Sigmoid colon (tissue), 7 donors: ENCODE measurements around the gene STAG3. TPM values are rescaled to one million over a fixed set of nuclear protein-coding genes. Genes with fewer than 3 reads are reported as not detected.
"Not testable (repeated sequence)": the region's sequence is repeated elsewhere in the genome, so short reads cannot be mapped to it uniquely, and the experiment has no call there.

ENCODE experiments used
- DNase-seq: peaks from one replicate; pipeline ENCODE4 v3.0.0-alpha.2; 2019
- H3K27ac ChIP-seq, 4 donors: fragments of 200-600 bp; sonication (generic); one replicate each; pipeline ENCODE4 v1.5.1; 2016 to 2019; ENCODE audit warnings: mild to moderate bottlenecking in 1 of 4
- H3K27me3 ChIP-seq, 3 donors: fragments of 200-600 bp; sonication (generic); one replicate each; pipeline ENCODE4 v1.5.1; 2019; ENCODE audit warnings: mild to moderate bottlenecking in 1 of 3
- H3K36me3 ChIP-seq, 4 donors: fragments of 200-600 bp; sonication (generic); one replicate each; pipeline ENCODE4 v1.5.1; 2016 to 2019
- H3K4me1 ChIP-seq, 4 donors: fragments of 200-600 bp; sonication (generic); one replicate each; pipeline ENCODE4 v1.5.1; 2017 to 2019
- H3K4me3 ChIP-seq, 4 donors: fragments of 200-600 bp; sonication (generic); one replicate each; pipeline ENCODE4 v1.5.1; 2017 to 2019; ENCODE audit warnings: mild to moderate bottlenecking in 2 of 4, moderate library complexity in 1 of 4
- H3K9me3 ChIP-seq, 4 donors: fragments of 200-600 bp in 3 of 4; sonication (generic) in 3 of 4; one replicate each; pipeline versions ENCODE4 v1.5.1 to v1.6.1; 2013 to 2019
- EP300 ChIP-seq, 4 donors: sonication (generic); formaldehyde crosslinking; IDR thresholded peaks; one replicate each; pipeline ENCODE4 v1.6.1; 2017; ENCODE audit warnings: antibody characterized with exemption in 4 of 4
- POLR2A ChIP-seq, 2 donors: fragments of 450-650 bp; IDR thresholded peaks; one replicate each; pipeline ENCODE4 v1.6.1; 2016; ENCODE audit warnings: antibody characterized with exemption in 2 of 2, mild to moderate bottlenecking in 2 of 2, moderate library complexity in 2 of 2
- POLR2AphosphoS5 ChIP-seq, 4 donors: sonication (generic); formaldehyde crosslinking; IDR thresholded peaks; one replicate each; pipeline ENCODE4 v1.6.1; 2017; ENCODE audit warnings: antibody characterized with exemption in 4 of 4
- WGBS, 2 donors: extraction: QIAGEN DNeasy Blood & Tissue Kit; methylation state at CpG; one replicate each; pipeline ENCODE4 v1.1.7; 2013; 5-methylcytosine and 5-hydroxymethylcytosine counted together
- intact Hi-C: fragments of 100-400 bp; cut with DNase I; formaldehyde crosslinking; loops from one replicate; pipeline ENCODE4 v1.15.1; 2023
- polyA plus RNA-seq, 3 donors: library from polyadenylated mRNA; stranded (reverse); fragments of 200-250 nt; gene quantifications; one replicate each; pipeline ENCODE4 v1.2.3, GENCODE V29; 2013
- total RNA-seq, 4 donors: library from RNA; depleted of rRNA; stranded (reverse); fragments of >200 nt; gene quantifications; one replicate each; pipeline ENCODE4 v1.1.0, GENCODE V29; 2016
- TF ChIP-seq, protein P1 (sequence below), 4 experiments: fragments of 450-650 bp in 3 of 4; fragments of 200-600 bp in 1 of 4; IDR thresholded peaks; one replicate each; pipeline ENCODE4 v1.5.1; 2016 to 2019; ENCODE audit warnings: antibody characterized with exemption in 4 of 4, mild to moderate bottlenecking in 3 of 4, moderate library complexity in 2 of 4
- donor health status: healthy with polysubstance abuse.
- donor health status: Bipolar disorder and iron deficiency.
- donor health status: healthy.

Gene STAG3
- total and polyA plus RNA-seq, 7 donors: 0.14 to 32.6 (median 0.92) TPM; not detected in 2

GRCh38 chr7:100142461-100142860 lies 35.3 kb upstream of the STAG3 start:
- Histone ChIP-seq H3K4me3 (no peak overlapping the region), H3K9me3 (no peaks in the 10 kb centered on the region), H3K4me1 (no peaks in the 10 kb centered on the region), H3K27ac (no peak overlapping the region), H3K27me3 (no peaks in the 10 kb centered on the region), H3K36me3 (no peaks in the 10 kb centered on the region)
- TF ChIP-seq, protein P1, sequence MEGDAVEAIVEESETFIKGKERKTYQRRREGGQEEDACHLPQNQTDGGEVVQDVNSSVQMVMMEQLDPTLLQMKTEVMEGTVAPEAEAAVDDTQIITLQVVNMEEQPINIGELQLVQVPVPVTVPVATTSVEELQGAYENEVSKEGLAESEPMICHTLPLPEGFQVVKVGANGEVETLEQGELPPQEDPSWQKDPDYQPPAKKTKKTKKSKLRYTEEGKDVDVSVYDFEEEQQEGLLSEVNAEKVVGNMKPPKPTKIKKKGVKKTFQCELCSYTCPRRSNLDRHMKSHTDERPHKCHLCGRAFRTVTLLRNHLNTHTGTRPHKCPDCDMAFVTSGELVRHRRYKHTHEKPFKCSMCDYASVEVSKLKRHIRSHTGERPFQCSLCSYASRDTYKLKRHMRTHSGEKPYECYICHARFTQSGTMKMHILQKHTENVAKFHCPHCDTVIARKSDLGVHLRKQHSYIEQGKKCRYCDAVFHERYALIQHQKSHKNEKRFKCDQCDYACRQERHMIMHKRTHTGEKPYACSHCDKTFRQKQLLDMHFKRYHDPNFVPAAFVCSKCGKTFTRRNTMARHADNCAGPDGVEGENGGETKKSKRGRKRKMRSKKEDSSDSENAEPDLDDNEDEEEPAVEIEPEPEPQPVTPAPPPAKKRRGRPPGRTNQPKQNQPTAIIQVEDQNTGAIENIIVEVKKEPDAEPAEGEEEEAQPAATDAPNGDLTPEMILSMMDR (IDR thresholded peaks at IDR 0.05): no peak
- 95 to 98% methylated on average over 3 of the region's 3 CpGs for WGBS, 2 donors
- intact Hi-C loops: no loop called here
- no peak for DNase-seq

GRCh38 chr7:100146350-100146749 lies 31.4 kb upstream of the STAG3 start:
- H3K9me3 ChIP-seq, H3K36me3 ChIP-seq, intact Hi-C loops, DNase-seq, H3K4me3 ChIP-seq, H3K27me3 ChIP-seq, H3K27ac ChIP-seq: not testable (repeated sequence)
- WGBS, 2 donors: 94% methylated on average over 4 of the region's 4 CpGs
- peaks cover 0 to 18% (median 16%) of the 10 kb centered on the region in 4 donors for H3K4me1 ChIP-seq

DNA sequence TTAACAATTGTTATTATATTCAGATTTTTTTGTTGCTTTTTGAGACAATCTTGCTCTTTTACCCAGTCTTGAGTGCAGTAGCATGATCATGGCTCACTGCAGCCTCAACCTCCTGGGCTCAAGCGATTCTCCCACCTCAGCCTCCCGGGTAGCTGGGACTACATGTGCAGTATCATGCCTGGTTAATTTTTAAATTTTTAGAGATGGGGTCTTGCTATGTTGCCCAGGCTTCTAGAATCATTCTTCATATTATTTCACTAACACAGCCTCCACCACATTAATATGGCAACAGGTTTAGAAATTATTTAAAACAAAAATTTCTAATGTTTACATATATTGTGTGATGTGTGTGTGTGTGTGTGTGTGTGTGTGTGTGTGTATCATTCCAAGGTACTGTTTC lies 30.4 kb upstream of the STAG3 start:
- no peak for DNase-seq
- 91 to 98% methylated on average over 2 of the region's 2 CpGs for WGBS, 2 donors
- Histone ChIP-seq H3K4me3 (no peak overlapping the region), H3K27ac (no peak overlapping the region), H3K36me3 (peaks cover 0 to 11% (median 0%) of the 10 kb centered on the region in 4 donors), H3K9me3 (no peaks in the 10 kb centered on the region), H3K27me3 (no peaks in the 10 kb centered on the region), H3K4me1 (peaks cover 0 to 18% (median 16%) of the 10 kb centered on the region in 4 donors)
- TF ChIP-seq, protein P1 (IDR thresholded peaks at IDR 0.05): no peak
- intact Hi-C loops: no loop called here

DNA sequence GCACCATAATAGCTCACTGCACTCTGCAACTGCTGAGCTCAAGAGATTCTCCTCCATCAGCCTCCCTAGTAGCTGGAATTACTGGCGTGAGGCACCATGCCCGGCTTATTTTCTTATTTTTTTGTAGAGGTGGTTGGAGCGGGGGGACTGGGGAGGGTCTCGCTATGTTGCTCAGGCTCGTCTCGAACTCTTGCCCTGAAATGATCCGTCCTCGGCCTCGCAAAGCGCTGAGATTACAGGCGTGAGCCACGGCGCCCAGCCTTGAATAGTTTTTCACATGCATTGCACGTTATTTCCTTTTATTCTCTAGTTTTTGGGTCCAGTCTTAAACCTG lies 29.5 kb upstream of the STAG3 start:
- H3K36me3 ChIP-seq: peaks cover 0 to 12% (median under 1%) of the 10 kb centered on the region in 4 donors
- peak overlapping the region; percentile 20 to 96 (median 84) for H3K4me3 ChIP-seq
- H3K4me1 ChIP-seq: peaks cover 0 to 18% (median 16%) of the 10 kb centered on the region in 4 donors
- peak overlapping the region; percentile 76 to 92 (median 87) for H3K27ac ChIP-seq
- H3K9me3 ChIP-seq: no peaks in the 10 kb centered on the region
- no peaks in the 10 kb centered on the region for H3K27me3 ChIP-seq
- WGBS, 2 donors: 10 to 18% methylated on average over 14 of the region's 14 CpGs
- no peak for DNase-seq
- intact Hi-C loops: no loop called here
- TF ChIP-seq EP300 (IDR thresholded peaks at IDR 0.05) (no peak), POLR2A (IDR thresholded peaks at IDR 0.05) (no peak), POLR2AphosphoS5 (IDR thresholded peaks at IDR 0.05) (no peak)
- TF ChIP-seq, protein P1 (IDR thresholded peaks at IDR 0.05): no peak

GRCh38 chr7:100148559-100149328 lies 29.0 kb upstream of the STAG3 start, which contains the start of gene LAMTOR4:
Gene LAMTOR4, plus strand, starts transcription at chr7:100148918. Its CDS starts 55 bp downstream, at chr7:100148973.
- peak; percentile 82 to 96 (median 88) for TF ChIP-seq POLR2AphosphoS5 (IDR thresholded peaks at IDR 0.05)
- TF ChIP-seq EP300 (IDR thresholded peaks at IDR 0.05): no peak
- TF ChIP-seq, protein P1 (IDR thresholded peaks at IDR 0.05): no peak
- TF ChIP-seq POLR2A (IDR thresholded peaks at IDR 0.05): peak; percentile 31 to 71
- peak within 1 kb of the TSS; percentile 87 to 92 (median 88) for H3K27ac ChIP-seq
- H3K36me3 ChIP-seq: peaks cover 0 to 18% (median 6%) of the 10 kb centered on the region in 4 donors
- WGBS, 2 donors: 0 to 1% methylated on average over 46 of the region's 46 CpGs
- H3K4me3 ChIP-seq: peak within 1 kb of the TSS; percentile 79 to 96 (median 88)
- no peaks in the 10 kb centered on the region for H3K27me3 ChIP-seq
- no peaks in the 10 kb centered on the region for H3K9me3 ChIP-seq
- H3K4me1 ChIP-seq: peaks cover 0 to 18% (median 16%) of the 10 kb centered on the region in 4 donors
- intact Hi-C loops: no loop called here
- DNase-seq: peak; percentile 100
